MM.1S (cell line): Measurements from ENCODE around the gene SLC26A6.

Source experiments
- CTCF ChIP-seq: fragments of 300-600 bp; sonication (generic); IDR thresholded peaks from 2 replicates; pipeline ENCODE4 v1.5.1; 2016; ENCODE audit warnings: antibody characterized with exemption, low read length, mixed read lengths
- EZH2 ChIP-seq: fragments of 300-600 bp; sonication (generic); optimal IDR thresholded peaks from 2 replicates; pipeline ENCODE3; 2017; ENCODE audit warnings: low read depth, mild to moderate bottlenecking, antibody characterized with exemption, low read length, mixed read lengths
- EZH2phosphoT487 ChIP-seq: fragments of 300-600 bp; sonication (generic); IDR thresholded peaks from 2 replicates; pipeline ENCODE4 v1.6.1; 2018; ENCODE audit warnings: antibody characterized with exemption, low read length

- no peak for TF ChIP-seq CTCF
- TF ChIP-seq EZH2, result no peak
- TF ChIP-seq EZH2phosphoT487, result no peak
Measured at GRCh38 chr3:48612309-48612708, 23.0 kb downstream of the SLC26A6 start.
